H9 (cell line): ENCODE measurements around the gene HPGD. TPM values are rescaled to one million over a fixed set of nuclear protein-coding genes. Genes with fewer than 3 reads are reported as not detected.

Source experiments
- DNase-seq: peaks from one replicate; pipeline ENCODE4 v3.0.0-alpha.2; 2017
- H2AFZ ChIP-seq: one replicate; pipeline ENCODE4 v1.6.1; 2013; ENCODE audit warnings: mild to moderate bottlenecking, low read length, control low read depth, moderate library complexity
- H2AK5ac ChIP-seq: 2 replicates; pipeline ENCODE4 v1.6.1; 2013; ENCODE audit warnings: low read length, control low read depth, mixed read lengths; ENCODE audit not compliant: insufficient read length
- H2BK120ac ChIP-seq: one replicate; pipeline ENCODE4 v1.6.1; 2013; ENCODE audit warnings: low read depth, mild to moderate bottlenecking, low read length, control low read depth, inconsistent platforms; ENCODE audit not compliant: poor library complexity, severe bottlenecking
- H2BK12ac ChIP-seq: 2 replicates; pipeline ENCODE4 v1.6.1; 2013; ENCODE audit warnings: low read length, control low read depth, mixed read lengths, low read depth; ENCODE audit not compliant: insufficient read length
- H2BK15ac ChIP-seq: 2 replicates; pipeline ENCODE4 v1.6.1; 2013; ENCODE audit warnings: low read depth, low read length, control low read depth
- H2BK20ac ChIP-seq: one replicate; pipeline ENCODE4 v1.6.1; 2013; ENCODE audit warnings: low read depth, mild to moderate bottlenecking, low read length, control low read depth, inconsistent platforms; ENCODE audit not compliant: poor library complexity, severe bottlenecking
- H2BK5ac ChIP-seq: 2 replicates; pipeline ENCODE4 v1.6.1; 2013; ENCODE audit warnings: low read length, control low read depth, mixed read lengths; ENCODE audit not compliant: insufficient read length
- H3K14ac ChIP-seq: 2 replicates; pipeline ENCODE4 v1.6.1; 2013; ENCODE audit warnings: low read length, control low read depth; ENCODE audit not compliant: insufficient read depth
- H3K18ac ChIP-seq: 2 replicates; pipeline ENCODE4 v1.6.1; 2013; ENCODE audit warnings: low read depth, mild to moderate bottlenecking, mixed read lengths, low read length, control low read depth; ENCODE audit not compliant: insufficient read length
- H3K23ac ChIP-seq: 2 replicates; pipeline ENCODE4 v1.6.1; 2013; ENCODE audit warnings: low read length, control low read depth, mixed read lengths, low read depth; ENCODE audit not compliant: insufficient read length
- H3K23me2 ChIP-seq: 2 replicates; pipeline ENCODE4 v1.6.1; 2013; ENCODE audit warnings: low read depth, mild to moderate bottlenecking, mixed read lengths, low read length, control low read depth; ENCODE audit not compliant: insufficient read length, poor library complexity, severe bottlenecking
- H3K27ac ChIP-seq: 2 replicates; pipeline ENCODE4 v1.5.1; 2013; ENCODE audit warnings: low read length, control low read depth, mixed read lengths, low read depth; ENCODE audit not compliant: insufficient read length
- H3K27me3 ChIP-seq: 2 replicates; pipeline ENCODE4 v1.6.1; 2013; ENCODE audit warnings: low read length, control low read depth, inconsistent platforms; ENCODE audit not compliant: insufficient read depth
- H3K4ac ChIP-seq: 2 replicates; pipeline ENCODE4 v1.6.1; 2013; ENCODE audit warnings: low read depth, mild to moderate bottlenecking, control low read depth, inconsistent platforms, low read length, moderate library complexity
- H3K4me1 ChIP-seq: 2 replicates; pipeline ENCODE4 v1.6.1; 2013; ENCODE audit warnings: low read length, control low read depth, inconsistent platforms; ENCODE audit not compliant: insufficient read depth
- H3K4me2 ChIP-seq: 2 replicates; pipeline ENCODE4 v1.6.1; 2013; ENCODE audit warnings: low read length, control low read depth, mixed read lengths; ENCODE audit not compliant: insufficient read length, insufficient read depth
- H3K56ac ChIP-seq: 2 replicates; pipeline ENCODE4 v1.6.1; 2013; ENCODE audit warnings: low read depth, mild to moderate bottlenecking, mixed read lengths, low read length, control low read depth; ENCODE audit not compliant: insufficient read length
- H3K79me1 ChIP-seq: 2 replicates; pipeline ENCODE4 v1.6.1; 2013; ENCODE audit warnings: low read depth, mild to moderate bottlenecking, moderate library complexity, low read length, control low read depth, inconsistent platforms; ENCODE audit not compliant: insufficient read depth, poor library complexity, severe bottlenecking
- H3K79me2 ChIP-seq: 2 replicates; pipeline ENCODE4 v1.6.1; 2013; ENCODE audit warnings: low read length, control low read depth, inconsistent platforms; ENCODE audit not compliant: insufficient read depth
- H3K9ac ChIP-seq: 2 replicates; pipeline ENCODE4 v1.6.1; 2013; ENCODE audit warnings: low read length, control low read depth, mixed read lengths; ENCODE audit not compliant: insufficient read length; ENCODE audit errors: extremely low read depth
- H3K9me3 ChIP-seq: one replicate; pipeline ENCODE4 v1.6.1; 2013; ENCODE audit warnings: low read depth, low read length, inconsistent platforms; ENCODE audit not compliant: control insufficient read depth
- H3T11ph ChIP-seq: one replicate; pipeline ENCODE4 v1.6.1; 2013; ENCODE audit warnings: mild to moderate bottlenecking, low read length, control low read depth, inconsistent platforms
- H4K20me1 ChIP-seq: one replicate; pipeline ENCODE4 v1.6.1; 2013; ENCODE audit not compliant: control insufficient read depth, insufficient read length, insufficient read depth
- H4K5ac ChIP-seq: 2 replicates; pipeline ENCODE4 v1.6.1; 2013; ENCODE audit warnings: low read depth, mild to moderate bottlenecking, mixed read lengths, low read length, control low read depth; ENCODE audit not compliant: insufficient read length
- H4K8ac ChIP-seq: replicated peaks from 2 replicates; pipeline ENCODE4 v1.6.1; 2013; ENCODE audit warnings: low read length, control low read depth, mixed read lengths, low read depth; ENCODE audit not compliant: insufficient read length
- H4K91ac ChIP-seq: 2 replicates; pipeline ENCODE4 v1.6.1; 2013; ENCODE audit warnings: low read depth, mild to moderate bottlenecking, moderate library complexity, mixed read lengths, low read length, control low read depth; ENCODE audit not compliant: insufficient read length
- H3K27ac Mint-ChIP-seq, 3 experiments: 2 replicates in 2 of 3; 3 replicates in 1 of 3; pipeline ENCODE4 v1.8.0; 2020 to 2021; ENCODE audit warnings: mixed read lengths in 3 of 3, mild to moderate bottlenecking in 1 of 3, moderate library complexity in 1 of 3
- H3K27me3 Mint-ChIP-seq: 2 replicates; pipeline ENCODE4 v1.8.0; 2021; ENCODE audit warnings: low read depth, mild to moderate bottlenecking, moderate library complexity, mixed read lengths
- H3K36me3 Mint-ChIP-seq, 3 experiments: 2 replicates in 2 of 3; 3 replicates in 1 of 3; pipeline ENCODE4 v1.8.0; 2020 to 2021; ENCODE audit warnings: low read depth in 3 of 3, mixed read lengths in 3 of 3; ENCODE audit not compliant: insufficient read depth in 1 of 3
- H3K4me1 Mint-ChIP-seq, 2 experiments: 2 replicates each; pipeline ENCODE4 v1.8.0; 2020; ENCODE audit warnings: mixed read lengths in 2 of 2
- H3K4me3 Mint-ChIP-seq, 2 experiments: 2 replicates in 1 of 2; 3 replicates in 1 of 2; pipeline ENCODE4 v1.8.0; 2020 to 2021; ENCODE audit warnings: mild to moderate bottlenecking in 2 of 2, mixed read lengths in 2 of 2, moderate library complexity in 1 of 2
- H3K9me3 Mint-ChIP-seq, 2 experiments: 2 replicates in 1 of 2; 3 replicates in 1 of 2; pipeline ENCODE4 v1.8.0; 2020; ENCODE audit warnings: mild to moderate bottlenecking in 2 of 2, mixed read lengths in 2 of 2, moderate library complexity in 1 of 2
- CTCF ChIP-seq: fragments of 200-600 bp; sonication (generic); conservative IDR thresholded peaks from 3 replicates; pipeline ENCODE4 v1.8.0; 2021; ENCODE audit warnings: antibody characterized with exemption, mild to moderate bottlenecking
- WGBS: extraction: QIAGEN DNeasy Blood & Tissue Kit; methylation state at CpG from one replicate; pipeline ENCODE4 v1.1.7; 2013; ENCODE audit warnings: missing lambda C conversion rate, low lambda C conversion rate, mixed read lengths; ENCODE audit not compliant: insufficient read length; ENCODE audit errors: extremely low coverage; 5-methylcytosine and 5-hydroxymethylcytosine counted together
- total RNA-seq: library from RNA; stranded (reverse); gene quantifications from 2 replicates; pipeline ENCODE4 v1.2.1, GENCODE V29; 2021

Gene HPGD
- total RNA-seq, 1 experiment from 2014 or later: 16.8 TPM

GRCh38 chr4:174549721-174550120 is 27.4 kb upstream of the HPGD start:
- Histone ChIP-seq H4K8ac (no peak overlapping the region), H2BK120ac (no peak overlapping the region), H4K91ac (no peak overlapping the region), H2BK5ac (no peak overlapping the region), H3K27me3 (no peaks in the 10 kb centered on the region), H3K4ac (no peak overlapping the region), H4K20me1 (no peaks in the 10 kb centered on the region), H3K9me3 (no peaks in the 10 kb centered on the region), H3K79me2 (no peaks in the 10 kb centered on the region), H4K5ac (no peak overlapping the region), H3K4me2 (no peak overlapping the region), H3K23me2 (no peaks in the 10 kb centered on the region), H3K23ac (no peak overlapping the region), H3K27ac (no peak overlapping the region), H2AK5ac (no peak overlapping the region), H3K79me1 (no peaks in the 10 kb centered on the region), H2AFZ (no peak overlapping the region), H2BK20ac (no peak overlapping the region), H2BK12ac (no peak overlapping the region), H3K14ac (no peak overlapping the region), H2BK15ac (no peak overlapping the region), H3T11ph (no peak overlapping the region), H3K9ac (no peak overlapping the region), H3K18ac (no peak overlapping the region), H3K4me1 (no peaks in the 10 kb centered on the region), H3K56ac (no peak overlapping the region)
- DNase-seq: no peak
- H3K4me1 Mint-ChIP-seq: peaks cover 16 to 18% of the 10 kb centered on the region in 2 experiments
- H3K27me3 Mint-ChIP-seq: no peaks in the 10 kb centered on the region
- TF ChIP-seq CTCF: no peak
- H3K27ac Mint-ChIP-seq: no peak overlapping the region; a peak in 1 of 7 replicates
- H3K36me3 Mint-ChIP-seq: peaks cover 28 to 47% (median 30%) of the 10 kb centered on the region in 3 experiments
- no peak overlapping the region for H3K4me3 Mint-ChIP-seq
- no CpG with 5 or more reads among the region's 1 CpG for WGBS
- H3K9me3 Mint-ChIP-seq: peaks cover 35 to 37% of the 10 kb centered on the region in 2 experiments
